GM23338 (cell line): Measurements from ENCODE around the gene KYAT1. TPM values are rescaled to one million over a fixed set of nuclear protein-coding genes. Genes with fewer than 3 reads are reported as not detected.

Experiments used
- ATAC-seq: fragments of 200-7000 bp; cut with Tn5 transposase; 3 replicates; pipeline ENCODE4 v1.9.1; 2020
- DNase-seq: peaks from one replicate; pipeline ENCODE4 v3.0.0-alpha.2; 2015; ENCODE audit warnings: low spot score
- H2AFZ ChIP-seq: fragments of 200-600 bp; sonication (generic); 2 replicates; pipeline ENCODE4 v1.8.0; 2016; ENCODE audit warnings: antibody characterized with exemption, mild to moderate bottlenecking, moderate library complexity
- H3F3A ChIP-seq: fragments of 200-600 bp; sonication (generic); replicated peaks from 2 replicates; pipeline ENCODE4 v1.8.0; 2017; ENCODE audit warnings: antibody characterized with exemption, mixed run types, low read depth
- H3K27ac ChIP-seq: fragments of 200-600 bp; sonication (generic); 2 replicates; pipeline ENCODE4 v1.6.1; 2016; ENCODE audit warnings: low read depth
- H3K27me3 ChIP-seq: fragments of 200-600 bp; sonication (generic); 2 replicates; pipeline ENCODE4 v1.8.0; 2016; ENCODE audit warnings: mild to moderate bottlenecking, mixed run types, moderate library complexity; ENCODE audit not compliant: insufficient read depth
- H3K36me3 ChIP-seq: fragments of 200-600 bp; sonication (generic); 2 replicates; pipeline ENCODE4 v1.8.0; 2016; ENCODE audit warnings: mild to moderate bottlenecking; ENCODE audit not compliant: insufficient read depth
- H3K4me1 ChIP-seq: fragments of 200-600 bp; sonication (generic); 2 replicates; pipeline ENCODE4 v1.8.0; 2016; ENCODE audit warnings: mild to moderate bottlenecking, moderate library complexity; ENCODE audit not compliant: insufficient read depth
- H3K4me2 ChIP-seq: fragments of 200-600 bp; sonication (generic); 2 replicates; pipeline ENCODE4 v1.7.1; 2017; ENCODE audit warnings: mixed run types
- H3K4me3 ChIP-seq: fragments of 200-600 bp; sonication (generic); 2 replicates; pipeline ENCODE4 v1.6.1; 2016; ENCODE audit warnings: mixed run types
- H3K79me2 ChIP-seq: fragments of 200-600 bp; sonication (generic); replicated peaks from 2 replicates; pipeline ENCODE4 v1.8.0; 2017; ENCODE audit warnings: mild to moderate bottlenecking; ENCODE audit not compliant: insufficient read depth
- H3K9me2 ChIP-seq: fragments of 200-600 bp; sonication (generic); 2 replicates; pipeline ENCODE4 v1.8.0; 2017; ENCODE audit not compliant: insufficient read depth
- H4K20me1 ChIP-seq: fragments of 200-600 bp; sonication (generic); replicated peaks from 2 replicates; pipeline ENCODE4 v1.8.0; 2017; ENCODE audit warnings: mild to moderate bottlenecking; ENCODE audit not compliant: insufficient read depth
- H3K27ac Mint-ChIP-seq: 2 replicates; pipeline ENCODE4 v1.8.0; 2020; ENCODE audit warnings: inconsistent platforms, mild to moderate bottlenecking, moderate library complexity, mixed read lengths
- H3K27me3 Mint-ChIP-seq: 3 replicates; pipeline ENCODE4 v1.8.0; 2022; ENCODE audit warnings: low read depth, mild to moderate bottlenecking, moderate library complexity, mixed read lengths, inconsistent platforms; ENCODE audit not compliant: insufficient read depth, poor library complexity
- H3K36me3 Mint-ChIP-seq: 3 replicates; pipeline ENCODE4 v1.8.0; 2021; ENCODE audit warnings: low read depth, mild to moderate bottlenecking, inconsistent platforms, moderate library complexity, mixed read lengths
- H3K4me1 Mint-ChIP-seq: 3 replicates; pipeline ENCODE4 v1.8.0; 2020; ENCODE audit warnings: mild to moderate bottlenecking, inconsistent platforms, mixed read lengths
- H3K4me3 Mint-ChIP-seq: 3 replicates; pipeline ENCODE4 v1.8.0; 2021; ENCODE audit warnings: moderate library complexity, mild to moderate bottlenecking, inconsistent platforms, mixed read lengths
- H3K9me3 Mint-ChIP-seq: 3 replicates; pipeline ENCODE4 v1.8.0; 2020; ENCODE audit warnings: moderate library complexity, mild to moderate bottlenecking, inconsistent platforms, mixed read lengths
- CREB1 ChIP-seq: fragments of 250-450 bp; sonication (Bioruptor Pico); IDR thresholded peaks from 2 replicates; pipeline ENCODE4 v1.5.0; 2020; ENCODE audit warnings: low read depth, mild to moderate bottlenecking, moderate library complexity
- EZH2 ChIP-seq: fragments of 200-600 bp; sonication (generic); IDR thresholded peaks from one replicate; pipeline ENCODE4 v1.8.0; 2017; ENCODE audit warnings: antibody characterized with exemption, mild to moderate bottlenecking, low read depth; ENCODE audit not compliant: unreplicated experiment
- EZH2phosphoT487 ChIP-seq: fragments of 200-600 bp; sonication (generic); IDR thresholded peaks from one replicate; pipeline ENCODE4 v1.8.1; 2018; ENCODE audit warnings: antibody characterized with exemption; ENCODE audit not compliant: unreplicated experiment
- JUNB ChIP-seq: IDR thresholded peaks from one replicate; pipeline ENCODE4 v1.6.1; 2016; ENCODE audit warnings: antibody characterized with exemption; ENCODE audit not compliant: unreplicated experiment
- NANOG ChIP-seq: IDR thresholded peaks from 2 replicates; pipeline ENCODE4 v1.6.1; 2016; ENCODE audit warnings: antibody characterized with exemption, borderline replicate concordance
- POLR2AphosphoS5 ChIP-seq: IDR thresholded peaks from 2 replicates; pipeline ENCODE4 v1.6.1; 2016; ENCODE audit warnings: antibody characterized with exemption, low read depth
- STAT1 ChIP-seq: IDR thresholded peaks from one replicate; pipeline ENCODE4 v1.6.1; 2016; ENCODE audit warnings: antibody characterized with exemption; ENCODE audit not compliant: unreplicated experiment
- ZNF114 ChIP-seq: fragments of 250-450 bp; sonication (Bioruptor Pico); IDR thresholded peaks from 2 replicates; pipeline ENCODE4 v1.5.0; 2020; ENCODE audit warnings: mild to moderate bottlenecking, moderate library complexity
- ZNF331 ChIP-seq: fragments of 250-450 bp; sonication (Bioruptor Pico); IDR thresholded peaks from 2 replicates; pipeline ENCODE4 v1.5.0; 2020; ENCODE audit warnings: low read depth, mild to moderate bottlenecking, moderate library complexity
- ZNF462 ChIP-seq: fragments of 250-450 bp; sonication (Bioruptor Pico); IDR thresholded peaks from 2 replicates; pipeline ENCODE4 v1.5.0; 2020; ENCODE audit warnings: mild to moderate bottlenecking, moderate library complexity
- polyA plus RNA-seq: library from polyadenylated mRNA; unstranded; fragments of >200 nt; fragmentation: Nextera tagmentation; extraction: Ambion mirVana; gene quantifications from 2 replicates; pipeline ENCODE4 v1.2.1, GENCODE V29; 2016
- total RNA-seq: library from RNA; depleted of rRNA; stranded (reverse); fragments of >200 nt; shearing (Covaris generic); gene quantifications from 2 replicates; pipeline ENCODE4 v1.2.3, GENCODE V29; 2014
- TF ChIP-seq, protein P1 (sequence below), 2 experiments: fragments of 200-600 bp in 1 of 2; sonication (generic) in 1 of 2; conservative IDR thresholded peaks; 2 replicates each; pipeline versions ENCODE4 v1.5.1 to v1.6.1; 2016 to 2017; ENCODE audit warnings: antibody characterized with exemption in 2 of 2, low read depth in 2 of 2, mild to moderate bottlenecking in 2 of 2, moderate library complexity in 1 of 2
- TF ChIP-seq, protein P2 (sequence below): IDR thresholded peaks from one replicate; pipeline ENCODE4 v1.6.1; 2018; ENCODE audit warnings: antibody characterized with exemption; ENCODE audit not compliant: unreplicated experiment
- TF ChIP-seq, protein P3 (sequence below): IDR thresholded peaks from 2 replicates; pipeline ENCODE4 v1.6.1; 2016; ENCODE audit warnings: antibody characterized with exemption

The KYAT1 gene
- total and polyA plus RNA-seq, 2 experiments from 2014 or later = 26.1 to 34.0 TPM

- no peaks in the 10 kb centered on the region for H3K36me3 ChIP-seq
- H3K27me3 Mint-ChIP-seq = peaks cover 2% of the 10 kb centered on the region
Measured at GRCh38 chr9:128805661-128806060, 76.1 kb downstream of the KYAT1 start.

More at GRCh38 chr9:128805661-128806060, 76.1 kb downstream of the KYAT1 start:
- Mint-ChIP-seq H3K4me1 (no peaks in the 10 kb centered on the region), H3K4me3 (no peak overlapping the region), H3K36me3 (peaks cover 38% of the 10 kb centered on the region), H3K9me3 (no peaks in the 10 kb centered on the region), H3K27ac (no peak overlapping the region)
- no peak overlapping the region for H3K4me2 ChIP-seq
- no peaks in the 10 kb centered on the region for H3K9me2 ChIP-seq
- H3F3A ChIP-seq = 0 out of 2 replicates have a peak, but pooled peaks cover 4% of the 10 kb centered on the region
- DNase-seq (no peak), ATAC-seq (no peak)
- H3K4me1 ChIP-seq = no peaks in the 10 kb centered on the region
- TF ChIP-seq JUNB (no peak), ZNF462 (no peak), ZNF114 (CRISPR knock-in tag) (no peak), EZH2phosphoT487 (no peak), STAT1 (no peak), ZNF331 (CRISPR knock-in tag) (no peak), CREB1 (CRISPR knock-in tag) (no peak), EZH2 (no peak), POLR2AphosphoS5 (no peak), NANOG (no peak)
- TF ChIP-seq, protein P1, sequence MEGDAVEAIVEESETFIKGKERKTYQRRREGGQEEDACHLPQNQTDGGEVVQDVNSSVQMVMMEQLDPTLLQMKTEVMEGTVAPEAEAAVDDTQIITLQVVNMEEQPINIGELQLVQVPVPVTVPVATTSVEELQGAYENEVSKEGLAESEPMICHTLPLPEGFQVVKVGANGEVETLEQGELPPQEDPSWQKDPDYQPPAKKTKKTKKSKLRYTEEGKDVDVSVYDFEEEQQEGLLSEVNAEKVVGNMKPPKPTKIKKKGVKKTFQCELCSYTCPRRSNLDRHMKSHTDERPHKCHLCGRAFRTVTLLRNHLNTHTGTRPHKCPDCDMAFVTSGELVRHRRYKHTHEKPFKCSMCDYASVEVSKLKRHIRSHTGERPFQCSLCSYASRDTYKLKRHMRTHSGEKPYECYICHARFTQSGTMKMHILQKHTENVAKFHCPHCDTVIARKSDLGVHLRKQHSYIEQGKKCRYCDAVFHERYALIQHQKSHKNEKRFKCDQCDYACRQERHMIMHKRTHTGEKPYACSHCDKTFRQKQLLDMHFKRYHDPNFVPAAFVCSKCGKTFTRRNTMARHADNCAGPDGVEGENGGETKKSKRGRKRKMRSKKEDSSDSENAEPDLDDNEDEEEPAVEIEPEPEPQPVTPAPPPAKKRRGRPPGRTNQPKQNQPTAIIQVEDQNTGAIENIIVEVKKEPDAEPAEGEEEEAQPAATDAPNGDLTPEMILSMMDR (conservative IDR thresholded peaks at IDR 0.05; ENCODE audit: low read depth in 2 of 2) = no peak
- TF ChIP-seq, protein P2, sequence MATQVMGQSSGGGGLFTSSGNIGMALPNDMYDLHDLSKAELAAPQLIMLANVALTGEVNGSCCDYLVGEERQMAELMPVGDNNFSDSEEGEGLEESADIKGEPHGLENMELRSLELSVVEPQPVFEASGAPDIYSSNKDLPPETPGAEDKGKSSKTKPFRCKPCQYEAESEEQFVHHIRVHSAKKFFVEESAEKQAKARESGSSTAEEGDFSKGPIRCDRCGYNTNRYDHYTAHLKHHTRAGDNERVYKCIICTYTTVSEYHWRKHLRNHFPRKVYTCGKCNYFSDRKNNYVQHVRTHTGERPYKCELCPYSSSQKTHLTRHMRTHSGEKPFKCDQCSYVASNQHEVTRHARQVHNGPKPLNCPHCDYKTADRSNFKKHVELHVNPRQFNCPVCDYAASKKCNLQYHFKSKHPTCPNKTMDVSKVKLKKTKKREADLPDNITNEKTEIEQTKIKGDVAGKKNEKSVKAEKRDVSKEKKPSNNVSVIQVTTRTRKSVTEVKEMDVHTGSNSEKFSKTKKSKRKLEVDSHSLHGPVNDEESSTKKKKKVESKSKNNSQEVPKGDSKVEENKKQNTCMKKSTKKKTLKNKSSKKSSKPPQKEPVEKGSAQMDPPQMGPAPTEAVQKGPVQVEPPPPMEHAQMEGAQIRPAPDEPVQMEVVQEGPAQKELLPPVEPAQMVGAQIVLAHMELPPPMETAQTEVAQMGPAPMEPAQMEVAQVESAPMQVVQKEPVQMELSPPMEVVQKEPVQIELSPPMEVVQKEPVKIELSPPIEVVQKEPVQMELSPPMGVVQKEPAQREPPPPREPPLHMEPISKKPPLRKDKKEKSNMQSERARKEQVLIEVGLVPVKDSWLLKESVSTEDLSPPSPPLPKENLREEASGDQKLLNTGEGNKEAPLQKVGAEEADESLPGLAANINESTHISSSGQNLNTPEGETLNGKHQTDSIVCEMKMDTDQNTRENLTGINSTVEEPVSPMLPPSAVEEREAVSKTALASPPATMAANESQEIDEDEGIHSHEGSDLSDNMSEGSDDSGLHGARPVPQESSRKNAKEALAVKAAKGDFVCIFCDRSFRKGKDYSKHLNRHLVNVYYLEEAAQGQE = no peak
- TF ChIP-seq, protein P3, sequence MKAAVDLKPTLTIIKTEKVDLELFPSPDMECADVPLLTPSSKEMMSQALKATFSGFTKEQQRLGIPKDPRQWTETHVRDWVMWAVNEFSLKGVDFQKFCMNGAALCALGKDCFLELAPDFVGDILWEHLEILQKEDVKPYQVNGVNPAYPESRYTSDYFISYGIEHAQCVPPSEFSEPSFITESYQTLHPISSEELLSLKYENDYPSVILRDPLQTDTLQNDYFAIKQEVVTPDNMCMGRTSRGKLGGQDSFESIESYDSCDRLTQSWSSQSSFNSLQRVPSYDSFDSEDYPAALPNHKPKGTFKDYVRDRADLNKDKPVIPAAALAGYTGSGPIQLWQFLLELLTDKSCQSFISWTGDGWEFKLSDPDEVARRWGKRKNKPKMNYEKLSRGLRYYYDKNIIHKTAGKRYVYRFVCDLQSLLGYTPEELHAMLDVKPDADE = no peak
- H3K27me3 ChIP-seq = no peaks in the 10 kb centered on the region
- H4K20me1 ChIP-seq = peaks cover 3% of the 10 kb centered on the region
- no peak overlapping the region for H3K4me3 ChIP-seq
- H2AFZ ChIP-seq = no peak overlapping the region
- H3K27ac ChIP-seq = no peak overlapping the region
- H3K79me2 ChIP-seq = no peaks in the 10 kb centered on the region
